Type B pancreatic cell (in vitro differentiated cells): Measurements from ENCODE around the gene C8G. TPM values are rescaled to one million over a fixed set of nuclear protein-coding genes. Genes with fewer than 3 reads are reported as not detected.

Experiments
- DNase-seq: peaks from one replicate; pipeline ENCODE4 v3.0.0; 2021; ENCODE audit warnings: mixed read lengths; ENCODE audit not compliant: unreplicated experiment; ENCODE audit errors: extremely low spot score
- H3K27ac Mint-ChIP-seq: 2 replicates; pipeline ENCODE4 v1.8.0; 2021; ENCODE audit warnings: mild to moderate bottlenecking, mixed read lengths
- H3K27me3 Mint-ChIP-seq: 2 replicates; pipeline ENCODE4 v1.8.0; 2021; ENCODE audit warnings: mixed read lengths
- H3K36me3 Mint-ChIP-seq: 2 replicates; pipeline ENCODE4 v1.8.0; 2021; ENCODE audit warnings: mixed read lengths
- H3K4me1 Mint-ChIP-seq: one replicate; pipeline ENCODE4 v1.8.0; 2021; ENCODE audit warnings: mixed read lengths; ENCODE audit not compliant: unreplicated experiment
- H3K4me3 Mint-ChIP-seq: 2 replicates; pipeline ENCODE4 v1.8.0; 2021; ENCODE audit warnings: mild to moderate bottlenecking, mixed read lengths
- H3K9me3 Mint-ChIP-seq: 2 replicates; pipeline ENCODE4 v1.8.0; 2021; ENCODE audit warnings: mixed read lengths
- total RNA-seq: library from RNA; stranded (reverse); gene quantifications from 2 replicates; pipeline ENCODE4 v1.2.1, GENCODE V29; 2021; ENCODE audit warnings: low replicate concordance
- TF ChIP-seq, protein P1 (sequence below): fragments of 200-600 bp; sonication (generic); conservative IDR thresholded peaks from 2 replicates; pipeline ENCODE4 v1.5.0; 2021; ENCODE audit warnings: antibody characterized with exemption, mild to moderate bottlenecking

Gene C8G
- total RNA-seq, 1 donor from 2014 or later: 2.8 TPM

DNA sequence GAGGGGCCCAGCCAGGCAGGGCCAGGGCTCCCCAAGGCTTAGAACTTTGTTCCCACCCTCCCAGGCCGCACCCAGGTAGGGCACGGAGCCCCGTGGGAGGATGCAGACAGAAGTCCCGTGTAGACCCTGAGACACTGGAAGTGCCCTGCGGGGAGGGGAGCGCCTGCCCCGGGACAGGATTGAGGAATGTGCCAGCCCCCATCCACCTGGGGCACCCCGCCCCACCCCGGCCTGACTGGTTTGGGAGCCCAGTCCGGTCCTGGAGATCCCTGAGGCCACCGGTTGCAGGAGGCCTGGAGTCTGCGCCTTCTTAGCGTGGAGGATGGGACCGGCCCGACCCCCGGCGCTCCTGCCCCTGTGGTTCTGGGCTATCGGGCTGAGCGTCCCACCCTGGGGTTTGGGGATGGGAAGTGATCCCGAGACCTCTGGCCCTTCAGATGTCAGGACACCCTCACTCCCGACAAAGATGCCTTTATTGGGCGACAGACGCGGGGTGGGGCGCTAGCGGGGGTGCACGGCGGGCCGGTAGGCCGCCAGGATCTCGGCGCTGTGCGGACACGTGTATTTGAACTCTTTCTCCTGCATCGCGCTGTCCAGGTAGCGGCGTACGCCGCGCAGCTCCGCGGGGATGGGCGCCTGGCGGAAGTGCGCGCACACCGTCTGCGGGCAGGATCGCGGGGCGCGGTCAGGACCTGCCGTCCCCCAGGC is 49.3 kb downstream of the C8G start:
- TF ChIP-seq, protein P1, sequence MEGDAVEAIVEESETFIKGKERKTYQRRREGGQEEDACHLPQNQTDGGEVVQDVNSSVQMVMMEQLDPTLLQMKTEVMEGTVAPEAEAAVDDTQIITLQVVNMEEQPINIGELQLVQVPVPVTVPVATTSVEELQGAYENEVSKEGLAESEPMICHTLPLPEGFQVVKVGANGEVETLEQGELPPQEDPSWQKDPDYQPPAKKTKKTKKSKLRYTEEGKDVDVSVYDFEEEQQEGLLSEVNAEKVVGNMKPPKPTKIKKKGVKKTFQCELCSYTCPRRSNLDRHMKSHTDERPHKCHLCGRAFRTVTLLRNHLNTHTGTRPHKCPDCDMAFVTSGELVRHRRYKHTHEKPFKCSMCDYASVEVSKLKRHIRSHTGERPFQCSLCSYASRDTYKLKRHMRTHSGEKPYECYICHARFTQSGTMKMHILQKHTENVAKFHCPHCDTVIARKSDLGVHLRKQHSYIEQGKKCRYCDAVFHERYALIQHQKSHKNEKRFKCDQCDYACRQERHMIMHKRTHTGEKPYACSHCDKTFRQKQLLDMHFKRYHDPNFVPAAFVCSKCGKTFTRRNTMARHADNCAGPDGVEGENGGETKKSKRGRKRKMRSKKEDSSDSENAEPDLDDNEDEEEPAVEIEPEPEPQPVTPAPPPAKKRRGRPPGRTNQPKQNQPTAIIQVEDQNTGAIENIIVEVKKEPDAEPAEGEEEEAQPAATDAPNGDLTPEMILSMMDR: no peak
- DNase-seq: no peak
- Mint-ChIP-seq H3K9me3 (no peaks in the 10 kb centered on the region), H3K36me3 (no peaks in the 10 kb centered on the region), H3K27me3 (peaks cover 4% of the 10 kb centered on the region), H3K27ac (peak overlapping the region; percentile 67), H3K4me3 (peak overlapping the region; percentile 86), H3K4me1 (peaks cover 6% of the 10 kb centered on the region)

- H3K4me1 Mint-ChIP-seq: peaks cover under 1% of the 10 kb centered on the region
Observed at GRCh38 chr9:136994888-136995230, 49.8 kb downstream of the C8G start.

GRCh38 chr9:136995362-136995761 is 50.3 kb downstream of the C8G start:
- TF ChIP-seq, protein P1: no peak
- H3K27ac Mint-ChIP-seq: no peak overlapping the region
- no peak overlapping the region for H3K4me3 Mint-ChIP-seq
- H3K9me3 Mint-ChIP-seq: no peaks in the 10 kb centered on the region
- H3K4me1 Mint-ChIP-seq: no peaks in the 10 kb centered on the region
- DNase-seq: no peak
- no peaks in the 10 kb centered on the region for H3K36me3 Mint-ChIP-seq
- H3K27me3 Mint-ChIP-seq: peaks cover 4% of the 10 kb centered on the region

More at GRCh38 chr9:136994888-136995230, 49.8 kb downstream of the C8G start:
- no peaks in the 10 kb centered on the region for H3K9me3 Mint-ChIP-seq
- no peak overlapping the region for H3K4me3 Mint-ChIP-seq
- peaks cover 4% of the 10 kb centered on the region for H3K27me3 Mint-ChIP-seq
- no peak overlapping the region for H3K27ac Mint-ChIP-seq
- TF ChIP-seq, protein P1: no peak
- no peak for DNase-seq
- no peaks in the 10 kb centered on the region for H3K36me3 Mint-ChIP-seq

DNA sequence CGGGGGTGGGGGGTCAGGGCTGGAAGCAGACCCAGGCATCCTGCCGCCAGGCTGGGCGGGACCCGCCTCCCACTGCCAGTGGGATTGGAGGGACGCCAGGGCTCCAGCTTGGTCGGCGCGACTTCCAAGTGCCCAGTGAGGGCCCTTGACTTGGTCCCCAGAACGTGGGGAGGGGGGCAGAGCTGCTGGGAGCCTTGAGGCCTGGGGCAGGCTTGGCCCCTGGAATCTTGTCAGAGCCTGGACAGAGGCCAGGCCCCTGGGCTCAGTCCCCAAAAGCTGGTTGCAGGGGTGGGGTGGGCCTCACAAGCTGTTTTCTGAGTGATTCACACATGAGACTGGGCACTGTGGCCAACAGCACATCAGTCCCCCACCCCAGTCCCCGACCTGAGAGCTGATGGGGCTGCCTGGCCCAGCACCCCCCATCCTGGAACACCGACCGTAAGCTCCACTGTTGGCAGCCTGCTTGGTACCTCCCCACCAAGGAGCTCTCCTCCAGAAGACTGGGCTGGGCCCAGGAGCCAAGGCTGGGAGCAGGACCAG is 50.8 kb downstream of the C8G start:
- TF ChIP-seq, protein P1: no peak
- Mint-ChIP-seq H3K4me3 (peak overlapping the region; percentile 71), H3K4me1 (no peaks in the 10 kb centered on the region), H3K27me3 (peaks cover 4% of the 10 kb centered on the region), H3K9me3 (no peaks in the 10 kb centered on the region), H3K36me3 (no peaks in the 10 kb centered on the region), H3K27ac (peak overlapping the region; percentile 43)
- no peak for DNase-seq

Other genes with a start within 250 kb of the C8G start
- 40.8 and 48.7 TPM in 2 replicates for gene DIPK1B, start 232.7 kb upstream of the C8G start, total RNA-seq
- not detected in 2 replicates for gene LCN10, start 202.3 kb upstream of the C8G start, total RNA-seq
- gene LCN6, start 196.7 kb upstream of the C8G start, total RNA-seq: not detected in 2 replicates
- gene LCN8, start 187.0 kb upstream of the C8G start, total RNA-seq: not detected in 2 replicates
- 0.77 and 0.93 TPM in 2 replicates for gene LCN15, start 180.7 kb upstream of the C8G start, total RNA-seq
- 62.3 and 98.6 TPM in 2 replicates for gene TMEM141, start 153.9 kb upstream of the C8G start, total RNA-seq
- 2.9 and 6.1 TPM in 2 replicates for gene CCDC183, start 148.9 kb upstream of the C8G start, total RNA-seq
- 94.2 and 112 TPM in 2 replicates for gene RABL6, start 137.3 kb upstream of the C8G start, total RNA-seq
- 3.2 and 3.6 TPM in 2 replicates for gene AJM1, start 102.8 kb upstream of the C8G start, total RNA-seq
- 176 and 199 TPM in 2 replicates for gene PHPT1, start 95.8 kb upstream of the C8G start, total RNA-seq
- 18.4 and 29.1 TPM in 2 replicates for gene MAMDC4, start 92.9 kb upstream of the C8G start, total RNA-seq
- gene EDF1, start 78.9 kb upstream of the C8G start, total RNA-seq: 324 and 342 TPM in 2 replicates
- gene TRAF2, start 58.7 kb upstream of the C8G start, total RNA-seq: 19.4 and 22.3 TPM in 2 replicates
- gene FBXW5, start 505 bp upstream of the C8G start, total RNA-seq: 82.8 and 110 TPM in 2 replicates
- gene LCN12, start 7.0 kb downstream of the C8G start, total RNA-seq: 7.9 and 8.3 TPM in 2 replicates
- gene PTGDS, start 32.3 kb downstream of the C8G start, total RNA-seq: 1.4 and 1.7 TPM in 2 replicates
- not detected in 2 replicates for gene LCNL1, start 37.8 kb downstream of the C8G start, total RNA-seq
- gene PAXX, start 47.2 kb downstream of the C8G start, total RNA-seq: 63.4 and 100 TPM in 2 replicates
- gene CLIC3, start 51.3 kb downstream of the C8G start, total RNA-seq: 38.6 and 63.3 TPM in 2 replicates
- 44.7 and 47.7 TPM in 2 replicates for gene ABCA2, start 83.0 kb downstream of the C8G start, total RNA-seq
- gene FUT7, start 86.8 kb downstream of the C8G start, total RNA-seq: not detected in 2 replicates
- 68.0 and 70.3 TPM in 2 replicates for gene NPDC1, start 100.9 kb downstream of the C8G start, total RNA-seq
- 3.3 and 6.4 TPM in 2 replicates for gene ENTPD2, start 108.8 kb downstream of the C8G start, total RNA-seq
- gene SAPCD2, start 125.3 kb downstream of the C8G start, total RNA-seq: 19.1 and 21.9 TPM in 2 replicates
- gene UAP1L1, start 132.3 kb downstream of the C8G start, total RNA-seq: 3.4 and 5.4 TPM in 2 replicates
- 50.3 and 58.9 TPM in 2 replicates for gene MAN1B1, start 141.7 kb downstream of the C8G start, total RNA-seq
- 86.5 and 86.7 TPM in 2 replicates for gene DPP7, start 169.5 kb downstream of the C8G start, total RNA-seq
- 0.29 and 0.94 TPM in 2 replicates for gene GRIN1, start 193.9 kb downstream of the C8G start, total RNA-seq
- gene LRRC26, start 224.8 kb downstream of the C8G start, total RNA-seq: 0.77 and 1.4 TPM in 2 replicates
- not detected in 2 replicates for gene TMEM210, start 226.8 kb downstream of the C8G start, total RNA-seq
- 63.5 and 65.0 TPM in 2 replicates for gene ANAPC2, start 243.3 kb downstream of the C8G start, total RNA-seq
- 64.9 and 74.8 TPM in 2 replicates for gene SSNA1, start 243.4 kb downstream of the C8G start, total RNA-seq